Placental pericyte (primary cell): ENCODE measurements around the gene RNF180. TPM values are rescaled to one million over a fixed set of nuclear protein-coding genes. Genes with fewer than 3 reads are reported as not detected.

Experiments used
- total RNA-seq: library from RNA; depleted of rRNA; stranded (reverse); fragments of >200 nt; gene quantifications from 2 replicates; pipeline ENCODE4 v1.2.3, GENCODE V29; 2012

Gene RNF180
- 1.0 and 1.3 TPM in 2 replicates for total RNA-seq

GRCh38 chr5:64165500-64166200 lies at the start of gene RNF180:
TSS of gene RNF180 (plus strand) at chr5:64165843. CDS start at chr5:64200808, 34,965 bp downstream.

Other genes with a start within 250 kb of the RNF180 start
- not detected in 2 replicates for gene HTR1A, start 203.4 kb upstream of the RNF180 start, total RNA-seq